ENCODE results near the gene LCN12.

LCN12 gene, protein sequence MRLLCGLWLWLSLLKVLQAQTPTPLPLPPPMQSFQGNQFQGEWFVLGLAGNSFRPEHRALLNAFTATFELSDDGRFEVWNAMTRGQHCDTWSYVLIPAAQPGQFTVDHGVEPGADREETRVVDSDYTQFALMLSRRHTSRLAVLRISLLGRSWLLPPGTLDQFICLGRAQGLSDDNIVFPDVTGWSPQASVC

DNA sequence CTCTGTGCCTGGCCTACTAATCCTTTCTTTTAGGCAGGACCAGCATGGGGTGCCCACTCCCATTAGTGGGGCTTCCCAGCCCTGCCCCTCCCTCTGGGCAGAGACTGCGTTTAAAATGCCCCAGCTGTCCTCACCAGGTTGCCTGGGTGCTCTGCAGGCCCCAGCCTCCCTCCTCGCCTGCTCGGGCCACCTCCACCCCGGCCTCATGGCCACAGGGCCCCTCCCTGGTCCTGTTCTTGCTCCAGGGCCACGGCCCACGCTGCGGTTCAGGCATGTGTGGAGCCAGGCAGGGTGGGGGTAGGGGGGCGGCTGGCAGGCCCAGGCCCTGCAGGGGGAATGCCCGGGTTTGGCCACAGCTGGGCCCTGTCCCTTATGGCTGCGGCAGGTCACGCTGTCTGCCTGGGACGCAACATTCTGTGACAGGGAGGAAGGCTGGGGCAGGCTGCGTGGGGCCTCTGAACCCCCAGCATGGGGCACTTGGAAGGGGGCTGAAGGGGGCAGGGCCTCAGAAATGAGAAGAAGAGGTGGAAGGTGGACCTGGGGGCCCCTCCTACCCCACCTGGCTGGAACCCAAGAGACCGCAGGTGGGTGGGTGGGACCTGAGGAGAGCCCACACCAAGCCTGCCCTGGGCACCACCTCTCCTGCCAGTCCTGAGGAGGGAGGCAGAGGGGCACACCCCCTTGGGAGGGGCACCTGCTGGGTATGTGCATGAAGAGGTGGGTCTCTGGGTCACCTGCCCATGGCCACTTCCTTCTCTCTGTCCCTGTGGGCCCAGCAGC lies at the start of gene LCN12:
LCN12 (plus strand) TSS at position 733 of the 780 bp plus-strand sequence. CDS start 55 bp downstream, outside the sequence.
- DNase-seq: no peak

DNA sequence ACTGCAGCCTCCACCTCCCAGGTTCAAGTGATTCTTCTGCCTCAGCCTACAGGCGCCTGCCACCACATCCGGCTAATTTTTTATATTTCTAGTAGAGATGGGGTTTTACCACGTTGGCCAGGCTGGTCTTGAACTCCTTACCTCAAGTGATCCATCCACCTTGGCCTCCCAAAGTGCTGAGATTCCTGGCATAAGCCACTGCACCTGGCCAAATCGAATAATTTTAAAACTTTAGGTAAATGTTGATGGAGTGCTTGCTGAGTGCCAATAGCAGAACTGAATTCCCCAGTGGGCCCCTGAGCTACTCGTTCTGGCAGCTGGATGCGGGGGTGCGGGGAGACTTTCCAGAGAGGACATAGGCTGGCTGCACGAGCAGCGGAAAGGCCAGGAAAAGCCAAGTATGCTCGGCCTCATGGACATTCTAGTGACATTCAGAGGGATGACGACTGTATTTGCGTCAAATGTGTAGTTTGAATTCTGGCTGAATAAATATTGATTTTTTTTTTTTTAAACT lies 49.0 kb upstream of the LCN12 start:
- DNase-seq: no peak

DNA sequence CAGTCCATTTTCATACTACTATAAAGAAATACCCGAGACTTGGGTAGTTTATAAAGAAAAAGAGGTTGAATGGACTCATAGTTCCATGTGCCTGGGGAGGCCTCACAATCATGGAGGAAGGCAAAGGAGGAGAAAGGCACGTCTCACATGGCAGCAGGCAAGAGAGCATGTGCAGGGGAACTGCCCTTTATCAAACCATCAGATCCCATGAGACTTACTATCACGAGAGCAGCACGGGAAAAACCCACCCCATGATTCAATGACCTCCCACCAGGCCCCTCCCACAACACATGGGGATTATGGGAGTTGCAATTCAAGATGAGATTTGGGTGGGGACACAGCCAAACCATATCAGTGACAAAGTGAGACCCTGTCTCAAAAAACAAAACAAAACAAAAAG lies 45.8 kb upstream of the LCN12 start:
- DNase-seq: no peak

DNA sequence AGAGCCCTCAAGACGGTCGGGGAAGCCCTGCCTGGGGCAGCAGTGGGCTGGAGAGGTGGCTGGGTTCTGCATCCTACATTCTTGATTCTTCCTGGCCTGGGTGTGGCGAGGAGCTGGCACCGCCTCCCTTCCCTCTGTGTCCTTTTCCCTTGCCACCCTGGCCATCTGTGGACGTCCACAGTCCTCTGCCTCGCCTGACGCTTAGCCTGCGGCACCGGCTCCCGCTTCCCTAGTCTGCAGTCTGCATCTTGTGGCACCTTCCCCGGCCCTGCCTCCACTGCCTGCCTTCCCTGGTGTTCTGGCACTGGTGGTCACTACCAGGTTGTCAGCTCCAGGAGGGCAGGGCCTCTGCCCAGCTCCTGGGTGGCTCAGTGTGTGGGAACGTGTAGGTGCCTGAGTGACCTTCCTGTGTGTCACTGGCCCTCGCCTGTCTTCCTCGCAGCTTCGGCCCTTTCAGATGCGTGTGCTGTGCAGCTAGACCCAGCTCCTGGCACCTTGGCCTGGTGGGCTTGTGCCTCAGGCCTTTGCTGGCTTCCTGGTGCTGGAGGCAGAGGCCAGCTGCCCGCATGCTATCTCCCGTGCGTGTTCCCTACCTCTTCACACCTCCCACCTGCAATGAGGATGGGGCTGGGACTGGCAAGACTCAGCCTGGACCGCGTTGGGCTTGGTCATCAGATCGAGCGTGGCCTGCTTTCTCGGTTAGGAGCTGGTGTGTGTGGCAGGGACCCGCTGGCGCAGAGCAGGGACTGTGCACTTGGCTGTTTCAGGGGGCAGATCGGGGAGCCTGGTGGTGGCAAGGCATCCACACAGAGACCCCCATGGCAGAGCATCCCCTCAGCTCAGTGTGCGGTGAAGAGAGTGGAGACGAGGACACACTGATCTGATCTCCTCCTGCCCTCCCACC lies 44.8 kb upstream of the LCN12 start:
- no peak for DNase-seq

DNA sequence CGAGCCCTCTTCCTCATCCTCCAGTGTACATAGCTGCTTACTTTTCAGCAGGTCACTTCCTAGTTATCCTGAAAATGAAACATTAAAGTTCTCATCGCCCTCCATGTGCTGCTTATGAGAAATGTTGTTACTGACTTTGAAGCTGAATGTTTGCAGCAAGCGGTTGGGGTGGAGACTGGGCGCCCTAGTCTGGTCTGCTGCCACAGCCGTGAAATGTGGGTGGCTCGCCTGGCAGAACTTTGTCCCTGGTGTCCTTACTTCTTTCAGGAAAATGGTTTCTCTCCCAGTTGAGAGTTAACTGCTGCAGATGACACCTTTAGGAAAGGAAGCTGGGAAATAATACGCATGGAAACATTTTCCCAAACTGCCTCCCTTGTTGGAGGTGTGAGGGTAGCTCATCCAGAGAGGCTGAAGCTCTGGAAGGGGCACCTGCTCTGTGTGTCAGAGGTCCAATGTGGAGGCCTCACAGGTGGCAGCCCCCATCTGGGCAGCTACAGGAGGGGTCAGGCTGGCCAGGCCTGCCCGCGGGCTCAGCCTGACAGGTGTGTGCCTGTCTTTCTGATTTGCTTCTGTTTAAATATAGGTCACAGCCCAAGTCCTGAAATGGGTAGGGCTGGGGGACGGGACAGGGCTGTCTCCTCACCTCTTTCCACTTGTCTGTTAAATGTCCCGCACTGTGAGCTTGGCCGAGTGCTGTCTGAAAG lies 41.7 kb upstream of the LCN12 start:
- DNase-seq: no peak

DNA sequence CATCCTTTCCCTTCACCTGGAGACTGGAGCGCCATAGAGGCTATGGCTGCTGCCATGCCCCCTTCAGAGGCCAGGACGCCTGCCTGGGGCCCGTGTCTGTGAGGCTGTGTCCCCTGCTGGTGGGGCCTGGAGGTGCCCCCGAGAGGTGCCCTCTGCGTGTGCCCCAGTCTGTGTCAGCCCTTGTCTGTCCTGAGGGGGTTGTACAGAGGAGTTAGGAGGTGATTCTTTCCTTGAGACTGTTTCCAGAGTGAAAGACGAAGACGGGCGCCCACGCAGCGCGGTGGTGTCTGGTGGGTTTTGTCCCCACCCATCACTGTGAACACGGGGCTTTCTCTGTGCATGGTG lies 41.2 kb upstream of the LCN12 start:
- no peak for DNase-seq

DNA sequence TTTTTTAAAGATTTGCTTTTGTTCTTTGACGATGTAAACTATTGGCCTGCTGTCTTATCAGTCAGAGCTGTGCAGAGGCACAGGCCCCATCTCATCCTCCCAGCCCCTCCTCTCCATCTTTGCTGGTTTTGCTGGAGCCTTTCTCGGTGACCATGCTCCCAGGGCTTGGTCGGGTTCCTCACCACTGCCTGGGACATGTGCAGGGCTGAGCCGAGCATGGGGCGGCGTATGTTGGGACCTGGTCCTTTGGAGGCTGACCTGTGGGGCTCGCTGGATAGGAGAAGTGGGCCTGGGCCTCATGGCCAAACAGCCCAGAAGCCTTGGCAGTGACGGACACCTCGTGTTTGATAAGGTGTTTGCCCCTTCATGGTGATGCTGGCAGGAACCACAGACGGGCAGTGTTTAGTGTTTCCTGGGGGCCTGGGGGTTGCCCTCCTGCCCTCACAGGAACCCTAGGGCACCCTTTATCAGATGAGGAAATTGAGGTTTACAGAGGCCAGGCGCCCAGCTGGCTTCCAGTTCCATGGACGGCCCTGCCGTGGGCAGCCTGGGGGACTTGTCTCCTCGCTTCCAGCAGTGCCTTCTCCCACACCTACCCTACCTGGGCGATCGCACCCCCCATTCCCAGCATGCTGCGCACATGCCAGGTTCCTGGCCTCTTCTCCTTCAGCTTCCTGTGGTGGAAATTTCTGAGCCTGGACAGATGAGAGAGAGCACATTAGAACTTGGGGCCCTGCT lies 38.2 kb upstream of the LCN12 start:
- DNase-seq: no peak

DNA sequence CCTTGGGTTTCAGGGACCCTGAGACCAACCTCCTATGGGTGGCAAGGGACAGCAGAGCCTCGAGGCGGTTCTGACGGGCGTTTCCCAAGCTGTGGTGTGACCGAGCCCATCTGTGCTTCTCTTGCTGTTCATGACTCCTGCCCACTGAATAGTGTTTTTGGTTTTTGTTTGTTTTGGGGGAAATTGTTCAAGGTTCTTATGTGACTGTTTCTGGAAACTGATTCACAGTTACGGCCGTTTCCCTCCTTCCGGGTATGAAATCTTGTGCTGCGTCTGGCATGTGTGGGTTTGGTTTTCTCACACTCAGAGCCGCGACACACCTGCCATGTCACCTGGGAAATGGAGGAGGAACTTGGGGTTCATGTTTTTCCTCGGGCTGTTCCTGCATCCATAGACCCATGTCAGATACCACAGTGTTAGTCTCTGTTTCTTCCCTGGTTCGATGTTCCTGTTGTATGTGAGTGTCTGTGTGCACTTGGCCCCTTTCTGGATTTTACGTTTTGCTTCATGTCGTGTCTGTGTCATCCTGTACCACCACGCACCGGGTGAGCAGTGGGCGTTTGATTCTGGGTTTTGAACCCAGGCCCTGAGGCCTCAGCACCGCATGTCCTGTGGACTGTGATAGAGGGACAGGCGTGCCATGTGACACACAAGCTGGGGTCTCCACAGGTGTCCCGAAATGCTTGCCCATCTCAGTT lies 36.3 kb upstream of the LCN12 start:
- DNase-seq: no peak

DNA sequence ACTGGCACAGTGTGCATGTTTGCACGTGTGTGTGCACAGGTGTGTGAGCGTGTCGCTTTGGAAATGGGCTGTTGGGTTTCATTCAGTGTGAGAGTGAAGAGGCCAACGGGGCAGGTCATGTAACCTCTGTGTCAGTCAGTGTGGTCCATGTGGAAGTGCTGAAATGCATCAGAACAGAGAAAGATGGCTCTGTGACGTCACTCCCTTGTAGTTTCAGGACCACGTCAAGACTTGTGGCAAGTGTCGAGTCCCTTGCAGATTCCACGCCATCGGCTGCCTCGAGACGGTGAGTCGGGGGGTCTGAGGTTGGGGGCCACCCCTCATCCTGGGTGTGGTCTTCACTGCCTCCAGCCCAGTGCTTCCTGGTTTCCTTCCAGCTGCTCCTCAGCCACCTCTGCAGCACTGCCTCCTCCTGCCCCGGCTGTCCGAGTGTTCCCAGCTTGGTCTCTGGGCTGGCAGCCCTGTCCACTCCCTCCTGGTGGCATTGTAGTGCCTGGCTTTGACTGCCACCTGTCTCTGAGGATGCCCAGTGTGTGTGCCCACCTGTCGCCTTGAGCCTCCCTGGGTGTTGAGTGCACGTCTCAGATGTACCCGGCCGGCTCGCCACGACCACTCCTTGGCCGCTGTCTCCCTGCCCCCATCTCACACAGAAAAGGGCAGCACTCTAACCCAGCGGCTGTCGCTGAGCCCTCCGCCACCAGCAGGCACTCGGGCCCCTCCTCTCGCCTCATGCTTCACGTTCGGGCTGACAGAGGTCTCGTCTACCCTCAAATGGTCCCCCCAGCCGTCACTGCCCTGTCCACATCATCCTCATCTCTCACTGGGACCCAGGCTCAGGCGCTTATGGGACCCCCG lies 35.5 kb upstream of the LCN12 start:
- no peak for DNase-seq

DNA sequence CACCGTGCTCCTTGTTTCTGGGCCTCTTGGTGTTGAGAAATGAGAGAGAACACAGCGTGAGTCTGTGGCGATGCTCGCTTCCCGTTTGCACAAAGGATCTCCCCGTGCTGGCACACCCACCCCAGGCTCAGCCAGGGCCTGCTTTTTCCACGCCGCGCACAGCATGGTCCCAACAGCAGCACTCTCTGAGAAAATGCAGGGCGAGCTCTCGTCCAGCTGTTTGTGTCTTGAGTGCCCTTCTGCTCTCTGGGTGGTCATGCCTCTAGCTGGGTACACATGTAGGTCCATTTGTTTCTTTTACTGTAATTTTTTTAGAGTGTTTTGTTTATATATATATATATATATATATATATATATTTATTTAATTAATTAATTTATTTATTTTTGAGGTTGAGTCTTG lies 34.2 kb upstream of the LCN12 start:
- no peak for DNase-seq

DNA sequence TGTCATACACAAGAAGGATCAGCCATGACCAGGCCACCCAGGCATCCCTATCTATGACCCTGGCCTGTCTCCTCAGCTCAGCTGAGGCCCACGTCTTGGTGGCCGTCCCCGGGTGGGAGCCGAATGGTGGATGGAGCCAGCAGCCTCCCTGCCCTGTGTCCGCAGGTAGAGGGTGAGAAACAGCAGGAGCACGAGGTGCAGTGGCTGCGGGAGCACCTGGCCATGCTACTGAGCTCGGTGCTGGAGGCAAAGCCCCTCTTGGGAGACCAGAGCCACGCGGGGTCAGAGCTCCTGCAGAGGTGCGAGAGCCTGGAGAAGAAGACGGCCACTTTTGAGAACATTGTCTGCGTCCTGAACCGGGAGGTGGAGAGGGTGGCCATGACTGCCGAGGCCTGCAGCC lies 32.0 kb upstream of the LCN12 start:
- DNase-seq: no peak

DNA sequence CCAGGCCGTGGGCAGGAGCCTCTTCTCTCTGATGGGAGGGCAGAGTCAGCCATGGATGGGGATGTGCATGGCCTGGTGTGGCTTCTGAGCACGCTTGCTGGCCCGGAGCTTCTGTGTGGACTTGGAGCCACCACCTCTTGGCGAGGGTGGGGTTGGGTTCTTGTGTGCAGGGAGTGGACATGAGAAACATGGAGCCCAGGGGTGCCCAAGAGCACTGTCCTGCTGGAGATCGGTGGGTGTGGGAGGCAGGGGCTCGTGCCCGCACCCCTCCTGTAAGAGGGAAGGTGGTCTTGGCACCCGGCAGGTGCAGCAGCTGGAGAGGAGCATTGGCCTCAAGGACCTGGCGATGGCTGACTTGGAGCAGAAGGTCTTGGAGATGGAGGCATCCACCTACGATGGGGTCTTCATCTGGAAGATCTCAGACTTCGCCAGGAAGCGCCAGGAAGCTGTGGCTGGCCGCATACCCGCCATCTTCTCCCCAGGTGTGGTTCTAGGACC lies 31.3 kb upstream of the LCN12 start:
- no peak for DNase-seq

DNA sequence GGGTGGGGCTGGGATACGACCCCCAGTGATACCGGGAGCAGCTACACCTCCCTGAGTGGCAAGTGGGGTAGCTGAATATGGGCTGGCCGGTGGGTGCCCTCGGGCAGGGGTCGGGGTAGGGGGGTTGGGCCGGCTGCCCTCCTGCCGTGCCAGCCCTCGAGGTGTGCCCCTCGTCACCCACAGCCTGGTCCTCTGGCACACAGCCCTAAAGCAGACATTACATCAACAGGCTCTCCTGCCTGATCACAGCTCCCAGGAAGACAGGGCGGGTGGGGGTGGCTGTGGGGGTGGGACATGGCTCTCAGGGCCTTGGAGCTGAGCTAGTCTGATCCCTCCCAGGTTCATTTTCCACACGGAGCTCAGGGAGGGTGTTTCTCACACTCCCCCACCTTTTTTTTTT lies 30.8 kb upstream of the LCN12 start:
- no peak for DNase-seq

DNA sequence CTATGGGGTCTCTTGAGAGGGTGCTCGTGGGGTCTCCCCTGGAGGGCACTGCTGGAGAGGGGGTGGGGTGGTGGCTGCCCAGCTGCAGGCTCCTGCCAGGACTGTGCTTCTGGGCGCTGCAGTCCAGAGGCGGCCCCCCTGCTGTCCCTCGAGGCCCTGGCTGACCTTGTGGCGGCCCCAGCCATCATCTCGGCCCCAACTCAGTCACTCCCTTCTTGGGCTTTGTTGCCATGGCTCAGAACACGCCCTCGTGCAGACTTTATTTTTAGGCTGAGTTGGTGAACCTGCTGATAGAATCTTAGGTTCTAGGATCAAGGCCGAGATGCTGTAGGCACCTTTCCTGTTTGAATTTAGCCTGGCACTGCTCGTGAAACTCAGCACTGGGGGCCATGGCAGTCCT lies 30.4 kb upstream of the LCN12 start:
- DNase-seq: no peak

DNA sequence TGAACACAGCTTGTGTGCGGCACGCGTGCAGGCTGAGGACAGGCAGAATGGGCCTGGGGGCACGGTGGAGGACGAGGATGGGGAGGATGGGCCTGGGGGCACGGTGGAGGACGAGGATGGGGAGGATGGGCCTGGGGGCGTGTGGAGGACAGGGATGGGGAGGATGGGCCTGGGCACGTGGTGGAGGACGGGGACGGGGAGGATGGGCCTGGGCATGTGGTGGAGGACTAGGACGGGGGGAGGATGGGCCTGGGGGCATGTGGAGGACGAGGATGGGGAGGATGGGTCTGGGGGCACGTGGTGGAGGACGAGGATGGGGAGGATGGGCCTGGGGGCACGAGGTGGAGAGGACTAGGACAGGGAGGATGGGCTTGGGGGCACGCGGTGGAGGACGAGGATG lies 29.5 kb upstream of the LCN12 start:
- DNase-seq: no peak

DNA sequence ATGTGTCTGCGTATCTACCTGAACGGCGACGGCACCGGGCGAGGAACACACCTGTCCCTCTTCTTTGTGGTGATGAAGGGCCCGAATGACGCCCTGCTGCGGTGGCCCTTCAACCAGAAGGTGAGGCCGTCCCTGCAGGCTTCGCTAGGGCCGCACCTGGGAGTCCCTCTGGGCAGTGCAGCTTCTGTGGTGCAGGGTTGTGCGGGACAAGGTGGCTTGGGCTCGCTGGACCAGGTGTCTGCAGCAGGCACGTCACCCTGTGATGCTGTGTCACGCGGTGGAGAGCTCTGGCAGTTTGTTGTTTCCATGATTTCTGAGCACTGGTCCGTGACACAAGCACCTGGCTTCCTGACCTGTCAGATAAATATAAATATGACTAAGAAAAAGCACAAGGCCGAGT lies 28.2 kb upstream of the LCN12 start:
- no peak for DNase-seq

DNA sequence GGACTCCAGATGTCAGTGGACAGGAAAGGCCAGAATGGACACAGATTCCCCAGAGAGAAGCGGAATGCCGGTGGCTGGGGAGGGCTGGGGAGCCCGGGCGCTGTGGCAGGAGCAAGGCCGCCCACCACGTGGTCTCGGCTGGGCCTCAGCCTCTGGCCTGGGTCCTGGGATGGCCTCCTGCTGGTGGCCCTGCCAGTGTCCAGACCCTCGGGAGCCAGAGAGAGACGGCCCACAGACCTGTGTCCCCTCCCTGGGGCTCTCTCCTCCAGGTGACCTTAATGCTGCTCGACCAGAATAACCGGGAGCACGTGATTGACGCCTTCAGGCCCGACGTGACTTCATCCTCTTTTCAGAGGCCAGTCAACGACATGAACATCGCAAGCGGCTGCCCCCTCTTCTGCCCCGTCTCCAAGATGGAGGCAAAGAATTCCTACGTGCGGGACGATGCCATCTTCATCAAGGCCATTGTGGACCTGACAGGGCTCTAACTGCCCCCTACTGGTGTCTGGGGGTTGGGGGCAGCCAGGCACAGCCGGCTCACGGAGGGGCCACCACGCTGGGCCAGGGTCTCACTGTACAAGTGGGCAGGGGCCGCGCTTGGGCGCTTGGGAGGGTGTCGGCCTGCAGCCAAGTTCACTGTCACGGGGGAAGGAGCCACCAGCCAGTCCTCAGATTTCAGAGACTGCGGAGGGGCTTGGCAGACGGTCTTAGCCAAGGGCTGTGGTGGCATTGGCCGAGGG lies 26.5 kb upstream of the LCN12 start:
- DNase-seq: no peak

DNA sequence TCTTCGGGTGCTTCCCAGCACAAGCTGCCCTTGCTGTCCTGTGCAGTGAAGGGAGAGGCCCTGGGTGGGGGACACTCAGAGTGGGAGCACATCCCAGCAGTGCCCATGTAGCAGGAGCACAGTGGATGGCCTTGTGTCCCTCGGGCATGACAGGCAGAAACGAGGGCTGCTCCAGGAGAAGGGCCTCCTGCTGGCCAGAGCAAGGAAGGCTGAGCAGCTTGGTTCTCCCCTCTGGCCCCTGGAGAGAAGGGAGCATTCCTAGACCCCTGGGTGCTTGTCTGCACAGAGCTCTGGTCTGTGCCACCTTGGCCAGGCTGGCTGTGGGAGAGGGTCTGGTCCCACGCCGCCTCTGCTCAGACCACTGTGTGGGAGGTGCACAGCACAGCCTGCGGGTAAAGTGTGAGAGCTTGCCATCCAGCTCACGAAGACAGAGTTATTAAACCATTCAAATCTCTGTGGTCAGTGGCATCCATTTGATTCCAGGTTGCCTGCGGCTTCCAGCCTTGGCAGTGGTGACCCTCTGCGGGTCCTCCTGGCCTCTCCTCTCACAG lies 25.8 kb upstream of the LCN12 start:
- DNase-seq: no peak

DNA sequence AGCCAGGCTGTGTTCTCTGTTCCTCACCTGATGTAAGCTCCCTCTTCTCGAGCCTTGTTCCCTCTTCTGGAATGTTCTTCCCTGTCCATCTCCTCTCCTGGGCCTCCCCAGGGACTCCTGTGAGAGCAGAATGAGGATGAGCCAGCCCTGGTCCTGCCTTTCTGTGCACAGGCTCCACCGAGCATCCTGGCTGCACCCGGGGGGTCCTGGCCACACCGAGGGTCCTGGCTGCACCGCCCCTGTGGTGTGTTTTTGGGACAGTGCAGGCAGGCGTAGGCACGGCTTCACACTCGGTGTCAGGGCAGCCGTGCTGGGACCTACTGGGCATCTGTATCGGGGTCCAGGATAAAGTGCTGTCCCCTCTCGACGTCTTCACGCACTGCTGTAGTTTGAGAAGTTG lies 25.3 kb upstream of the LCN12 start:
- no peak for DNase-seq

Data from NCI-H1436 (cell line).